HEK293T (cell line): ENCODE measurements around the gene SCUBE2.

ENCODE experiments used
- CTCF ChIA-PET: fragments of 350-600 bp; formaldehyde crosslinking; extraction: SDS; loops from one replicate; lab custom pipeline; 2021; ENCODE audit warnings: antibody characterized with exemption, inconsistent platforms; lab: Yijun Ruan, JAX
- POLR2A ChIA-PET: fragments of 350-600 bp; formaldehyde crosslinking; extraction: SDS; loops from one replicate; lab custom pipeline; 2020; ENCODE audit warnings: antibody characterized with exemption, inconsistent platforms; lab: Yijun Ruan, JAX
- DNase-seq: peaks from one replicate; pipeline ENCODE4 v3.0.0; 2012; ENCODE audit warnings: mixed read lengths; ENCODE audit errors: extremely low spot score
- ARNT ChIP-seq: fragments of 450-650 bp; IDR thresholded peaks from 2 replicates; pipeline ENCODE4 v1.6.1; 2017; ENCODE audit warnings: mild to moderate bottlenecking
- BHLHE40 ChIP-seq: fragments of 450-650 bp; IDR thresholded peaks from 2 replicates; pipeline ENCODE4 v1.6.1; 2016; ENCODE audit warnings: mild to moderate bottlenecking, moderate library complexity, borderline replicate concordance
- CTBP1 ChIP-seq: fragments of 450-650 bp; IDR thresholded peaks from 2 replicates; pipeline ENCODE4 v1.6.1; 2016; ENCODE audit warnings: borderline replicate concordance
- ELF4 ChIP-seq: fragments of 450-650 bp; IDR thresholded peaks from 2 replicates; pipeline ENCODE4 v1.6.1; 2017; ENCODE audit warnings: antibody characterized with exemption
- FOXA1 ChIP-seq: fragments of 450-650 bp; IDR thresholded peaks from 2 replicates; pipeline ENCODE4 v1.6.1; 2016; ENCODE audit warnings: mild to moderate bottlenecking
- FOXK2 ChIP-seq: fragments of 450-650 bp; IDR thresholded peaks from 2 replicates; pipeline ENCODE4 v1.6.1; 2016; ENCODE audit warnings: mild to moderate bottlenecking
- FOXM1 ChIP-seq: fragments of 450-650 bp; IDR thresholded peaks from 2 replicates; pipeline ENCODE4 v1.6.1; 2017; ENCODE audit warnings: mild to moderate bottlenecking, borderline replicate concordance
- HDGF ChIP-seq: fragments of 450-650 bp; IDR thresholded peaks from 2 replicates; pipeline ENCODE4 v1.6.1; 2017; ENCODE audit warnings: antibody characterized with exemption, borderline replicate concordance
- L3MBTL2 ChIP-seq: fragments of 450-650 bp; conservative IDR thresholded peaks from 2 replicates; pipeline ENCODE4 v1.6.1; 2016; ENCODE audit warnings: mild to moderate bottlenecking
- LEF1 ChIP-seq: fragments of 450-650 bp; IDR thresholded peaks from 2 replicates; pipeline ENCODE4 v1.6.1; 2017; ENCODE audit warnings: mild to moderate bottlenecking, borderline replicate concordance
- NFRKB ChIP-seq: fragments of 450-650 bp; IDR thresholded peaks from 2 replicates; pipeline ENCODE4 v1.6.1; 2016; ENCODE audit warnings: mild to moderate bottlenecking, moderate library complexity
- SP1 ChIP-seq: fragments of 450-650 bp; IDR thresholded peaks from 2 replicates; pipeline ENCODE4 v1.6.1; 2017
- SUZ12 ChIP-seq: fragments of 450-650 bp; IDR thresholded peaks from 2 replicates; pipeline ENCODE4 v1.6.1; 2016; ENCODE audit warnings: mild to moderate bottlenecking
- TARDBP ChIP-seq: fragments of 450-650 bp; IDR thresholded peaks from 2 replicates; pipeline ENCODE4 v1.6.1; 2016
- ZNF384 ChIP-seq: fragments of 450-650 bp; IDR thresholded peaks from 2 replicates; pipeline ENCODE4 v1.6.1; 2016
- TF ChIP-seq, protein P1 (sequence below): fragments of 450-650 bp; IDR thresholded peaks from 2 replicates; pipeline ENCODE4 v1.6.1; 2016

The SCUBE2 gene

GRCh38 chr11:9076661-9077060, 14.7 kb downstream of the SCUBE2 start:
- no peak for DNase-seq
- TF ChIP-seq LEF1: no peak
- no peak for TF ChIP-seq HDGF
- TF ChIP-seq SP1: no peak
- ChIA-PET CTCF (interaction anchor here (1.1 kb wide), 1 partner anchor 19 kb away, joined by 4 read pairs; no protein-coding TSS in a partner anchor), POLR2A (no interaction called here)

GRCh38 chr11:9076046-9076445, 15.4 kb downstream of the SCUBE2 start:
- POLR2A ChIA-PET: no interaction called here
- CTCF ChIA-PET: no interaction called here
- TF ChIP-seq TARDBP (no peak), CTBP1 (no peak), FOXM1 (no peak), SUZ12 (no peak), FOXK2 (no peak), HDGF (no peak)
- TF ChIP-seq, protein P1, sequence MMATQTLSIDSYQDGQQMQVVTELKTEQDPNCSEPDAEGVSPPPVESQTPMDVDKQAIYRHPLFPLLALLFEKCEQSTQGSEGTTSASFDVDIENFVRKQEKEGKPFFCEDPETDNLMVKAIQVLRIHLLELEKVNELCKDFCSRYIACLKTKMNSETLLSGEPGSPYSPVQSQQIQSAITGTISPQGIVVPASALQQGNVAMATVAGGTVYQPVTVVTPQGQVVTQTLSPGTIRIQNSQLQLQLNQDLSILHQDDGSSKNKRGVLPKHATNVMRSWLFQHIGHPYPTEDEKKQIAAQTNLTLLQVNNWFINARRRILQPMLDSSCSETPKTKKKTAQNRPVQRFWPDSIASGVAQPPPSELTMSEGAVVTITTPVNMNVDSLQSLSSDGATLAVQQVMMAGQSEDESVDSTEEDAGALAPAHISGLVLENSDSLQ: no peak
- no peak for DNase-seq

DNA sequence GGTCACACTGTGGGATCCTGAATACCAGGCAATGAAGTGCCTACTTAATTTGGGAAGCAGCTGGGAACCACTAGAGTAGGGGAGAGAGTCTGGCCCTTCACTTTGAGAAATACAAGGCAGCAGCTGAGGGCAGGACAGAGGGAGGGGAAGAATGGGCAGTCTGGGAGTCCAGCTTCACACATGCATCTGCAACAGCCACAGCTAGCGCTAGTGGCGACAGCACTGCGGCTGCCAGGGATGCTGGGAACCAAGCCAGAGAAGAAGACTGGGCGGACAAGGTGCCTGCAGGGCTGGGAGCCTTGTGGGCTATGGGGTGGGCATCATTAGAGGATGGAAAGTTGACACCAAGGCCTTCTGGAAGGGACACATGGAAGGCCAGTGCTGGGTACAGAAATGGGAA, 15.8 kb downstream of the SCUBE2 start:
- ChIA-PET CTCF (no interaction called here), POLR2A (no interaction called here)
- TF ChIP-seq CTBP1 (no peak), FOXK2 (no peak), LEF1 (no peak), L3MBTL2 (no peak), NFRKB (no peak), ARNT (no peak), ZNF384 (no peak), SP1 (no peak), SUZ12 (no peak)
- TF ChIP-seq, protein P1: no peak
- DNase-seq: no peak

- CTCF ChIA-PET: no interaction called here
- DNase-seq: no peak
- POLR2A ChIA-PET: no interaction called here
- TF ChIP-seq BHLHE40 (no peak), ZNF384 (no peak), FOXM1 (no peak), ARNT (no peak), L3MBTL2 (no peak), ELF4 (no peak)
- TF ChIP-seq, protein P1: no peak
These were observed 16.9 kb downstream of the SCUBE2 start for GRCh38 chr11:9074338-9075029.

DNA sequence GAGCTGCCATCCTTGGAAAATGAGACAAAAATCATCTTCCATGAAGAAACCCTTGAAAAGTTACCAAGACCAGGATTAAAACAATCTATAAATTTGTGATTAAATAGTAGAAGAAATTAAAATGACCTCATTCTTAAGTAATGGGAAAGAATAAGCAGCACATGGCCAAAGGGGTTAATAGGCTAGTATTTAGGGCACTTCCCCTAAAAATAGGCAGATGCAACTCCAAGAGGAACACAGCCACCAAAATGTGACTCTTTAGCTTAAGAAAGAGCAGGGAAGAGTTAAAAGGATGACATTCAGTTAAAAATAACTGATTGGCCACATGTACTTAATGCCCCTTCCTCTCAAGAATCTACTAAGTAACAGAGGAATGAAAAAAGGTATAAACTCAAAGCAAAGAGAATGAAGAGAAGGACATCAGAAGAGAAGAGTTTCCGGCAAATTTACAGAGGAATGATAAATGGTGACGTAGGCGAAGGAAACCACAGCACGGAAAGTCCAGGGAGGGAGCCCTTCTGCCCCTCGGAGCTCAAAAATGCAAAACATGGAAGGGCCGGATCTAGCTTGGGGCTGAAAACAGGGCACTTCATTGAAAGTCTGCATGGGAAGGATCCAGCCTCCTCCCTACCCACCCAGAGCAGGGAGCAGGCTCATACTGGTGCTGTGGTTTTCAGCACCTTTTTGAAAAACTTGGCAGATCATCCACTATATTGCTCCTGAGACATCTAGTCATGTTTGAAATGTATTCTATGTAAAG, 17.8 kb downstream of the SCUBE2 start:
- ChIA-PET POLR2A (no interaction called here), CTCF (no interaction called here)
- DNase-seq: no peak
- TF ChIP-seq ARNT (no peak), L3MBTL2 (no peak), SP1 (no peak), FOXK2 (no peak), TARDBP (no peak), ZNF384 (no peak), BHLHE40 (no peak), NFRKB (no peak), ELF4 (no peak), FOXA1 (no peak), FOXM1 (no peak), LEF1 (no peak), HDGF (no peak), CTBP1 (no peak), SUZ12 (no peak)
- TF ChIP-seq, protein P1: no peak

DNA sequence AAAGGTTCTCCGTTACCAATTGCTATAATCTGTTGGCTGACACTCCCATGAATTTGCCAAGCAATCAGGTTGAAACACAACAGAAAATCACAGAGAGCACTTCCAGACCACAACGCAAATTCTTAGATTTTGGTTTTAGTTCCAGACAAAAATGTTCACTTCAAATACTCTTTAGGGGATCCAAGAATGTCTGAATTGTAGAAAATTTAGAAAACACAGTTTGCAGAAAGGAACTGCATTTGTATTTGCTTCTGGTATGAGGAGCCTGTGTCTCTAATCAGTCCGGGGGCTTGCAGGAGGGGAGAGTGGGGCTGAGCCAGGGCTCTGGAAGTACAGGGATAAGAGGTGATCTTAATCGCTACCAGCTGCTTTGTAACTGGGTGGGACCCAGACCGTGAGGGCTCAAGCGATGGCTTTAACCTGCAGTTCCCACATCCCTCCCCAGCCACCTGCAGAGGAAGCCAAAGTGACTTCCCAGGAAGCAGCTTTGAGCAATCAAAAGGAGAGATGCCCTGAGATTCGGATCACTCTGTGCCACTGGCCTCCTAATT, 18.7 kb downstream of the SCUBE2 start:
- CTCF ChIA-PET: no interaction called here
- no peak for DNase-seq
- TF ChIP-seq HDGF: no peak
- no peak for TF ChIP-seq NFRKB
- no peak for TF ChIP-seq FOXK2
- no peak for TF ChIP-seq SP1
- no peak for TF ChIP-seq ARNT
- TF ChIP-seq BHLHE40: no peak
- TF ChIP-seq, protein P1: no peak
- TF ChIP-seq LEF1: no peak
- TF ChIP-seq FOXA1: no peak
- TF ChIP-seq FOXM1: no peak
- TF ChIP-seq ELF4: no peak
- no peak for TF ChIP-seq L3MBTL2
- POLR2A ChIA-PET: no interaction called here
